T-helper 2 cell treated with Interferon-gamma antibody and Interleukin-4, amounts not matched to agents 5 μg/mL and 100 μg/mL, for 36 hours (primary cell): ENCODE data around the gene TLNRD1.

Experiments
- DNase-seq: peaks from one replicate; pipeline ENCODE4 v3.0.0; 2021; ENCODE audit warnings: low spot score
- H3K27ac Mint-ChIP-seq: one replicate; pipeline ENCODE4 v1.8.0; 2021; ENCODE audit warnings: mild to moderate bottlenecking, mixed read lengths
- H3K27me3 Mint-ChIP-seq: one replicate; pipeline ENCODE4 v1.8.0; 2021; ENCODE audit warnings: low read depth, mixed read lengths
- H3K36me3 Mint-ChIP-seq: one replicate; pipeline ENCODE4 v1.8.0; 2021; ENCODE audit warnings: low read depth, mixed read lengths
- H3K4me1 Mint-ChIP-seq: one replicate; pipeline ENCODE4 v1.8.0; 2021; ENCODE audit warnings: low read depth, mixed read lengths
- H3K4me3 Mint-ChIP-seq: one replicate; pipeline ENCODE4 v1.8.0; 2022; ENCODE audit warnings: mild to moderate bottlenecking, moderate library complexity, mixed read lengths
- H3K9me3 Mint-ChIP-seq: one replicate; pipeline ENCODE4 v1.8.0; 2021; ENCODE audit warnings: mixed read lengths

Gene TLNRD1

GRCh38 chr15:81033508-81033907, 32.8 kb downstream of the TLNRD1 start:
- no peak for DNase-seq
- peaks cover 19% of the 10 kb centered on the region for H3K9me3 Mint-ChIP-seq

GRCh38 chr15:81037952-81038743, 37.4 kb downstream of the TLNRD1 start:
- Mint-ChIP-seq H3K27ac (no peak overlapping the region), H3K9me3 (no peaks in the 10 kb centered on the region), H3K27me3 (no peaks in the 10 kb centered on the region), H3K4me1 (peaks cover 14% of the 10 kb centered on the region), H3K4me3 (no peak overlapping the region), H3K36me3 (no peaks in the 10 kb centered on the region)
- DNase-seq, result no peak

More at GRCh38 chr15:81033508-81033907, 32.8 kb downstream of the TLNRD1 start:
- Mint-ChIP-seq H3K4me3 (no peak overlapping the region), H3K27me3 (no peaks in the 10 kb centered on the region), H3K4me1 (peaks cover 26% of the 10 kb centered on the region), H3K27ac (no peak overlapping the region), H3K36me3 (peaks cover 9% of the 10 kb centered on the region)

- Mint-ChIP-seq H3K36me3 (no peaks in the 10 kb centered on the region), H3K27me3 (no peaks in the 10 kb centered on the region), H3K4me1 (peaks cover 11% of the 10 kb centered on the region), H3K9me3 (no peaks in the 10 kb centered on the region), H3K4me3 (peak overlapping the region; percentile 54), H3K27ac (peak overlapping the region; percentile 89)
- no peak for DNase-seq
These were observed 38.4 kb downstream of the TLNRD1 start for GRCh38 chr15:81038975-81039607.

GRCh38 chr15:81040757-81041156, 40.0 kb downstream of the TLNRD1 start:
- DNase-seq, result no peak
- H3K9me3 Mint-ChIP-seq, result peaks cover 2% of the 10 kb centered on the region

GRCh38 chr15:81043281-81043934, 42.7 kb downstream of the TLNRD1 start:
- H3K36me3 Mint-ChIP-seq, result no peaks in the 10 kb centered on the region
- H3K4me1 Mint-ChIP-seq, result peaks cover 10% of the 10 kb centered on the region
- no peak overlapping the region for H3K4me3 Mint-ChIP-seq
- H3K9me3 Mint-ChIP-seq, result peaks cover 10% of the 10 kb centered on the region
- DNase-seq, result no peak
- no peaks in the 10 kb centered on the region for H3K27me3 Mint-ChIP-seq
- no peak overlapping the region for H3K27ac Mint-ChIP-seq

More at GRCh38 chr15:81040757-81041156, 40.0 kb downstream of the TLNRD1 start:
- Mint-ChIP-seq H3K27me3 (no peaks in the 10 kb centered on the region), H3K27ac (no peak overlapping the region), H3K4me3 (no peak overlapping the region), H3K36me3 (no peaks in the 10 kb centered on the region), H3K4me1 (peaks cover 10% of the 10 kb centered on the region)

DNA sequence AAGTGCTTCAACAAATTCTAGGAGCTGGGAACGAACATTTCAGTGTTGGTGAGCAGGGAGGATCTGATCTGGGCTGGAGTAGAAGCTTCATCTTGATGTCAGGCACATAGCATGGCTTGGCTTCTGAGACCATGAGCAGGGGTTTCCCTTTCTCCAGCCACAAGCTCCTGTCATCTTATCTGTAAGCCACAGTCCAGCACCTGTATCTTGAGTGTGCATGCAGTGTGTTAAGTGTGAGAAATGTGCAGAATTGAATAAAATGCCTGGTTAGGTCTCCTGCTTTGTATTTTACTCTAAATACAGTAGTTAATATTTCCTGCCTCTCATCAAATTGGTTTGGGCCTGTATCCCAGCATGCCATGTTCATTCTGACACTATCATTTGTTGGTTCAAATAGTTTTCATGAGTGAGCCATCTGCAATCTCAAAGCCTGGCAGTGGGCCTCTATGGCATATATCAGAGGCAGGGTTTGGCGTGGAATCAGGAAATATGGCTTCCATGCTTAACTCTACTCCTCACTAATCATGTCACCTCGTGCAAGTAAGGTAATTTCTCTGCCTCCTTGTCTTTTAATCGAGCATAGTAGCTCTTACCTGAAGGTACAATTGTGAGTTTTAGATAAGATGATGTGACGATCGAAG, 43.3 kb downstream of the TLNRD1 start:
- no peak for DNase-seq
- H3K27ac Mint-ChIP-seq, result no peak overlapping the region
- H3K36me3 Mint-ChIP-seq, result no peaks in the 10 kb centered on the region
- peaks cover 10% of the 10 kb centered on the region for H3K9me3 Mint-ChIP-seq
- peaks cover 7% of the 10 kb centered on the region for H3K4me1 Mint-ChIP-seq
- no peaks in the 10 kb centered on the region for H3K27me3 Mint-ChIP-seq
- H3K4me3 Mint-ChIP-seq, result no peak overlapping the region

DNA sequence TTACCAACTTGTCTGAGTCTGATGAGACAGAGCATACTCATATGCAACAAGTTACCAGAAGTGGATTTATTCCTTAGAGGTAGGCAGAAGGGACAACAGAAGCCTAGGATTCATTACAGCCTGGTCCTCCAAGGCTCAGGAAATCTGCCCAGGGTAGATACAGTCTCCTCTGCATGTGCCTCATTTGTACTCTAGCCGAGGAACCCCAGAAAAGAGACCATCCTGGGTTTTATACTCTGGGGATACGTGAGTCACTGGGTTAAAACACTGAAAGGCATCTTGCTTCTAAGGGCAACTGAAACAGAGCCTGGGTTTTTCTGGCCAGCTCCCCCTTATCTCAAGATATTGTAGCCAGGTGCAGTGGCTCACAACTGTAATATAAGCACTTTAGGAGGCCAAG, 45.6 kb downstream of the TLNRD1 start:
- no peak for DNase-seq
- Mint-ChIP-seq H3K36me3 (no peaks in the 10 kb centered on the region), H3K9me3 (peaks cover 10% of the 10 kb centered on the region), H3K4me3 (no peak overlapping the region), H3K27me3 (peaks cover 11% of the 10 kb centered on the region), H3K27ac (no peak overlapping the region), H3K4me1 (peaks cover 2% of the 10 kb centered on the region)

DNA sequence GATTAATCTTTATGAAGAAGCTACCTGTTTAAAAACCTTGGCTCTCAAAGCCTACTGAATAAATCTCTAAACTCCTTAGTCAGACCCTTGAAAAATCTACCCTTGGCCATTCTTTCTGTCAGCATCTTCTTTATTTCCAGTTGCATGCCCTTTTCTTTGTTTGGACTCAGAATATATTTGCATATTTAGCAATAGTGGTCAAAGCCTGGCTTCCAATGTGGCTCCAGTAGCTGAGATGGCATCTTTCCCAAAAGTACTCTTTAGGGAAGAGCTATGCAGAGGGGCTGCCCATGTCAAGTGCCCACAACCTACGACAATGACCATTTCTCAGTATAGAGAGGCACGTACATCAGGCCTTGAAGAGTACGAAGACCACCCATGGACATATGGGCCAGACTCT, 47.2 kb downstream of the TLNRD1 start:
- H3K4me1 Mint-ChIP-seq, result peaks cover 12% of the 10 kb centered on the region
- H3K36me3 Mint-ChIP-seq, result no peaks in the 10 kb centered on the region
- H3K4me3 Mint-ChIP-seq, result no peak overlapping the region
- peaks cover 13% of the 10 kb centered on the region for H3K27me3 Mint-ChIP-seq
- no peak overlapping the region for H3K27ac Mint-ChIP-seq
- peaks cover 10% of the 10 kb centered on the region for H3K9me3 Mint-ChIP-seq
- DNase-seq, result no peak

- H3K9me3 Mint-ChIP-seq, result peaks cover 10% of the 10 kb centered on the region
- no peak overlapping the region for H3K4me3 Mint-ChIP-seq
- no peaks in the 10 kb centered on the region for H3K36me3 Mint-ChIP-seq
- peaks cover 13% of the 10 kb centered on the region for H3K4me1 Mint-ChIP-seq
- H3K27ac Mint-ChIP-seq, result no peak overlapping the region
- H3K27me3 Mint-ChIP-seq, result peaks cover 16% of the 10 kb centered on the region
- DNase-seq, result no peak
These were observed 49.1 kb downstream of the TLNRD1 start for GRCh38 chr15:81049835-81050234.

DNA sequence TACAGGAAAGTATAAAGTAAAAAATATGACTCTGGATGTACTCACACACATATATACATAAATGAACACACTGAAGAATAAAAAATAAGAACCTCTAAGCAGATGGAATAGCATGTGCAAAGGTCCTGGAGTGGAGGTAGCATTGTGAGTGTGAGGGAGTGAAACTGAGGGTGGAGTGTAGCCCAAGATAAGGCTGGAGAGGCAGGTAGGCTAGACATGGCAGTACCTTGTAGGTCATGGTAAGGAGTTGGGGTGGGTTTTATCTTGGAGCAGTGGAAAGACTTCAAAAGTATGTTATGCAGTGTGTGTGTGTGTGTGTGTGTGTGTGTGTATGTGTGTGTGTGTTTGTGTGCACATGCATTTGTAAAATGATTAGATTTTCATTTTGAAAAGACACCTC, 49.5 kb downstream of the TLNRD1 start:
- H3K27ac Mint-ChIP-seq, result no peak overlapping the region
- DNase-seq, result no peak
- H3K4me3 Mint-ChIP-seq, result no peak overlapping the region
- peaks cover 13% of the 10 kb centered on the region for H3K4me1 Mint-ChIP-seq
- peaks cover 16% of the 10 kb centered on the region for H3K27me3 Mint-ChIP-seq
- no peaks in the 10 kb centered on the region for H3K36me3 Mint-ChIP-seq
- H3K9me3 Mint-ChIP-seq, result peaks cover 10% of the 10 kb centered on the region

DNA sequence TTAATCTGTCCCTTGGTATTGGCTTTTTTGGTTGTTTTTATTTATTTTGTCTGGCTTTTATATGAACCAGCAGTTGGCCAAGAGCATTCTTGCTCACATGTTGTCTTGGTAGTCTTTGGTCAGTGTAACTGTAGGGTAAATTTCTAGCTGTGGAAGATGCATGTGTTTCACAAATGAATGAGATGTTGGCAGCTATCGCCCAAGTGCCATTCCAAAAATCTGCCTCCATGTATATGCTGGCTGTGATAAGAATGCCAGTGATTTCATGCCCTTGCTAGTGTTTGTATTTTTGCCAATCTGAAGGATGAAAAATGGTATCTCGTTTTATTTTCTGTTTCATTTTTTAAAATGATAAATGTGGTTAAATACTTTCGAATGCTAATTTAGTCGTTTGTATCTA, 50.1 kb downstream of the TLNRD1 start:
- H3K36me3 Mint-ChIP-seq, result no peaks in the 10 kb centered on the region
- no peak for DNase-seq
- H3K9me3 Mint-ChIP-seq, result peaks cover 8% of the 10 kb centered on the region
- H3K27me3 Mint-ChIP-seq, result peaks cover 16% of the 10 kb centered on the region
- peaks cover 13% of the 10 kb centered on the region for H3K4me1 Mint-ChIP-seq
- H3K4me3 Mint-ChIP-seq, result no peak overlapping the region
- no peak overlapping the region for H3K27ac Mint-ChIP-seq

GRCh38 chr15:81052046-81052445, 51.3 kb downstream of the TLNRD1 start:
- no peak overlapping the region for H3K4me3 Mint-ChIP-seq
- no peaks in the 10 kb centered on the region for H3K9me3 Mint-ChIP-seq
- no peak overlapping the region for H3K27ac Mint-ChIP-seq
- peaks cover 23% of the 10 kb centered on the region for H3K27me3 Mint-ChIP-seq
- DNase-seq, result no peak
- no peaks in the 10 kb centered on the region for H3K36me3 Mint-ChIP-seq
- peaks cover 13% of the 10 kb centered on the region for H3K4me1 Mint-ChIP-seq

DNA sequence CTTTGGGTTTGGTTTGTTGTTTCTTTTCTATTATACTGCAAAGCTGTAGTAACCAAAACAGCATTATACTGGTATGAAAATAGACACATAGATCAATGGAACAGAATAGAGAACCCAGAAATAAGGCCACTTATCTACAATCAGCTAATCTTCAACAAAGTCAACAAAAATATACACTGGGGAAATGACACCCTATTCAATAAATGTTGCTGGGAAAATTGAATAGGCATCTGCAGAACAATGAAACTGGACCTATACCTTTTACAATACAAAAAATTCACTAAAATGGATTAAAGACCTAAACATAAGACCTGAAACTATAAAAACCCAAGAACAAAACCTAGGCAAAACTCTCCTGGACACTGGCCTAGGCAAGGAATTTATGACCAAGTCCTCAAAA, 52.9 kb downstream of the TLNRD1 start:
- H3K9me3 Mint-ChIP-seq, result peaks cover 4% of the 10 kb centered on the region
- no peak for DNase-seq
- no peaks in the 10 kb centered on the region for H3K36me3 Mint-ChIP-seq
- H3K4me3 Mint-ChIP-seq, result no peak overlapping the region
- peaks cover 13% of the 10 kb centered on the region for H3K4me1 Mint-ChIP-seq
- no peak overlapping the region for H3K27ac Mint-ChIP-seq
- peaks cover 29% of the 10 kb centered on the region for H3K27me3 Mint-ChIP-seq

GRCh38 chr15:81054236-81054635, 53.5 kb downstream of the TLNRD1 start:
- peaks cover 4% of the 10 kb centered on the region for H3K9me3 Mint-ChIP-seq
- no peak for DNase-seq
- H3K27ac Mint-ChIP-seq, result no peak overlapping the region
- peaks cover 13% of the 10 kb centered on the region for H3K4me1 Mint-ChIP-seq
- H3K4me3 Mint-ChIP-seq, result no peak overlapping the region
- H3K36me3 Mint-ChIP-seq, result no peaks in the 10 kb centered on the region
- H3K27me3 Mint-ChIP-seq, result peaks cover 27% of the 10 kb centered on the region
